Measurements from ENCODE around the gene WDR93.

Gene WDR93

GRCh38 chr15:89646416-89647141 lies 44.0 kb upstream of the WDR93 start:
- Histone ChIP-seq H3K4me1 (no peaks in the 10 kb centered on the region), H3K9me3 (ENCODE audit: control insufficient read depth, low read length) (no peaks in the 10 kb centered on the region), H3K27me3 (ENCODE audit: control insufficient read depth, insufficient read depth, low read length) (no peaks in the 10 kb centered on the region), H3K4me2 (ENCODE audit: low read length) (no peak overlapping the region), H2AFZ (no peak overlapping the region), H3K36me3 (ENCODE audit: control insufficient read depth, insufficient read depth, low read length) (no peaks in the 10 kb centered on the region), H3K79me2 (no peaks in the 10 kb centered on the region), H3K27ac (no peak overlapping the region), H3K9ac (no peak overlapping the region), H3K4me3 (ENCODE audit: low read depth, low read length) (no peak overlapping the region)
- no peak for TF ChIP-seq CTCF (IDR thresholded peaks at IDR 0.05)

GRCh38 chr15:89647191-89647851 lies 43.3 kb upstream of the WDR93 start:
- Histone ChIP-seq H3K9ac (no peak overlapping the region), H3K27ac (no peak overlapping the region), H3K4me3 (ENCODE audit: low read depth, low read length) (no peak overlapping the region), H3K4me2 (ENCODE audit: low read length) (no peak overlapping the region), H3K79me2 (no peaks in the 10 kb centered on the region), H2AFZ (no peak overlapping the region), H3K4me1 (no peaks in the 10 kb centered on the region), H3K9me3 (ENCODE audit: control insufficient read depth, low read length) (no peaks in the 10 kb centered on the region), H3K36me3 (ENCODE audit: control insufficient read depth, insufficient read depth, low read length) (no peaks in the 10 kb centered on the region), H3K27me3 (ENCODE audit: control insufficient read depth, insufficient read depth, low read length) (no peaks in the 10 kb centered on the region)
- peak; percentile 62 for TF ChIP-seq CTCF (IDR thresholded peaks at IDR 0.05)

- Histone ChIP-seq H3K79me2 (no peaks in the 10 kb centered on the region), H3K4me3 (ENCODE audit: low read depth, low read length) (no peak overlapping the region), H3K9ac (no peak overlapping the region), H3K27me3 (ENCODE audit: control insufficient read depth, insufficient read depth, low read length) (no peaks in the 10 kb centered on the region), H3K36me3 (ENCODE audit: control insufficient read depth, insufficient read depth, low read length) (no peaks in the 10 kb centered on the region), H3K4me2 (ENCODE audit: low read length) (no peak overlapping the region), H2AFZ (no peak overlapping the region), H3K27ac (no peak overlapping the region), H3K4me1 (no peaks in the 10 kb centered on the region), H3K9me3 (ENCODE audit: control insufficient read depth, low read length) (no peaks in the 10 kb centered on the region)
- TF ChIP-seq CTCF (IDR thresholded peaks at IDR 0.05), result no peak
These were observed 42.3 kb upstream of the WDR93 start for GRCh38 chr15:89648106-89649012.

GRCh38 chr15:89649013-89649625 lies 41.5 kb upstream of the WDR93 start:
- no peak for TF ChIP-seq CTCF (IDR thresholded peaks at IDR 0.05)
- Histone ChIP-seq H3K27ac (no peak overlapping the region), H2AFZ (no peak overlapping the region), H3K4me2 (ENCODE audit: low read length) (no peak overlapping the region), H3K9ac (no peak overlapping the region), H3K27me3 (ENCODE audit: control insufficient read depth, insufficient read depth, low read length) (no peaks in the 10 kb centered on the region), H3K4me1 (no peaks in the 10 kb centered on the region), H3K79me2 (no peaks in the 10 kb centered on the region), H3K4me3 (ENCODE audit: low read depth, low read length) (no peak overlapping the region), H3K36me3 (ENCODE audit: control insufficient read depth, insufficient read depth, low read length) (no peaks in the 10 kb centered on the region), H3K9me3 (ENCODE audit: control insufficient read depth, low read length) (no peaks in the 10 kb centered on the region)

Data from parathyroid adenoma (tissue), 2 donors.